ENCODE results near the gene AARSD1.

The AARSD1 gene

DNA sequence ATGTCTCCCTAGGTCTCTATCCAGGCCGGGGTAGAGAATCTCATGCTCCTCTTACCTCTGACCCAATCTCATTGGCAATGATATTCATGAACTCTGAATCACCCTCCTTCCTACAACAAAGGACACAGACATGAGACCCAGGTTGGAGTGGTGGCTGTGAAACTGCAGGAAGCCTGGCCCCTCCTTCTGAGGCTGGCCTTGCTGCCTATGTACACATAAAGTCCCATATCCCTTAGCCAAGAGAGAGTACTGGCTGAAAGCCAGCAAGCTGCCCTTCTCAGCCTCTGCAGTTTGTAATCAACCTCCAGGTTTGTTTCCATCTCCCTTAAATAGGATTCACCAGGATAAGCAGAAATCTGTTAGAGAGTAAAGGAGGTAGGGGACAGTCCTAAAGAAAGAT is 10.6 kb downstream of the AARSD1 start:
- no peak for TF ChIP-seq POLR2AphosphoS5 (IDR thresholded peaks at IDR 0.05; ENCODE audit: low read depth, low read length)
- TF ChIP-seq, protein P1, sequence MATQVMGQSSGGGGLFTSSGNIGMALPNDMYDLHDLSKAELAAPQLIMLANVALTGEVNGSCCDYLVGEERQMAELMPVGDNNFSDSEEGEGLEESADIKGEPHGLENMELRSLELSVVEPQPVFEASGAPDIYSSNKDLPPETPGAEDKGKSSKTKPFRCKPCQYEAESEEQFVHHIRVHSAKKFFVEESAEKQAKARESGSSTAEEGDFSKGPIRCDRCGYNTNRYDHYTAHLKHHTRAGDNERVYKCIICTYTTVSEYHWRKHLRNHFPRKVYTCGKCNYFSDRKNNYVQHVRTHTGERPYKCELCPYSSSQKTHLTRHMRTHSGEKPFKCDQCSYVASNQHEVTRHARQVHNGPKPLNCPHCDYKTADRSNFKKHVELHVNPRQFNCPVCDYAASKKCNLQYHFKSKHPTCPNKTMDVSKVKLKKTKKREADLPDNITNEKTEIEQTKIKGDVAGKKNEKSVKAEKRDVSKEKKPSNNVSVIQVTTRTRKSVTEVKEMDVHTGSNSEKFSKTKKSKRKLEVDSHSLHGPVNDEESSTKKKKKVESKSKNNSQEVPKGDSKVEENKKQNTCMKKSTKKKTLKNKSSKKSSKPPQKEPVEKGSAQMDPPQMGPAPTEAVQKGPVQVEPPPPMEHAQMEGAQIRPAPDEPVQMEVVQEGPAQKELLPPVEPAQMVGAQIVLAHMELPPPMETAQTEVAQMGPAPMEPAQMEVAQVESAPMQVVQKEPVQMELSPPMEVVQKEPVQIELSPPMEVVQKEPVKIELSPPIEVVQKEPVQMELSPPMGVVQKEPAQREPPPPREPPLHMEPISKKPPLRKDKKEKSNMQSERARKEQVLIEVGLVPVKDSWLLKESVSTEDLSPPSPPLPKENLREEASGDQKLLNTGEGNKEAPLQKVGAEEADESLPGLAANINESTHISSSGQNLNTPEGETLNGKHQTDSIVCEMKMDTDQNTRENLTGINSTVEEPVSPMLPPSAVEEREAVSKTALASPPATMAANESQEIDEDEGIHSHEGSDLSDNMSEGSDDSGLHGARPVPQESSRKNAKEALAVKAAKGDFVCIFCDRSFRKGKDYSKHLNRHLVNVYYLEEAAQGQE (IDR thresholded peaks at IDR 0.05; ENCODE audit: insufficient read depth in 1 of 2, low read depth in 2 of 2, low read length in 2 of 2) = no peak
- no peak for TF ChIP-seq FOXP2 (optimal IDR thresholded peaks at IDR 0.05; ENCODE audit: borderline replicate concordance, extremely low read depth, extremely low read length, insufficient read depth)
- no peak for TF ChIP-seq TAF1 (IDR thresholded peaks at IDR 0.05; ENCODE audit: borderline replicate concordance, insufficient read depth, low read length)
- no peak for TF ChIP-seq SIN3A (IDR thresholded peaks at IDR 0.05; ENCODE audit: borderline replicate concordance, insufficient read depth, low read length)

DNA sequence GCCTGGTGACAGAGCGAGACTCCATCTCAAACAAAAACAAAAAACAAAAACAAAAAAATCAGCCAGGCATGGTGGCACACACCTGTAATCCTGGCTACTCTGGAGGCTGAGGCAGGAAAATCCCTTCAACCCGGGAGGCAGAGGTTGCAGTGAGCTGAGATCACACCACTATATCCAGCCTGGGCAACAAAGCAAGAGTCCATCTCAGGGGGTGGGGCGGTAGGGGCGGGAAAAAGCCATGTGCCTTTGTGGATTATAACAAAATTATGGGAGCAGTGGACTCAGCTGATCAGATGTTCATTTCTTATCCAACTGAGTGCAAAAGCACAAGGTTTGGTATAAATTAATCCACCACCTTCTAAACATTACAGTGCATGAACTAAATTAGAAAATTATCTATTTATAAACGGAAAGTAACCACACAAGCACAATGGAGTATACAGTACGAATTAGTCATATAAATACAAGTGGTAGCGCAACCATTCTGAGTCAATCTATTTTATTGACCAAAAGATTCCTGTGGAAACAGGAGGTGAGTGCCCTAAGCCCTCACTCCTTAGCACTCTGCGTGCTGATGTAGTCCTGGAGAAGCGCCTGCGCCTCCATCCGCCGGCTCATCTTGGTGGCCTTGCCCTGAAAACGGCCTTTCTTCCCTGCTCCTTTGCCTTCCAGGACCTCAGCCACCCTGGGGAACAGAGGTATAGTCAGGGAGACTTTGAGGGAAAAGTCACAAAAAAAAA is 14.0 kb downstream of the AARSD1 start:
- no peak for TF ChIP-seq SIN3A (IDR thresholded peaks at IDR 0.05; ENCODE audit: borderline replicate concordance, insufficient read depth, low read length)
- TF ChIP-seq POLR2AphosphoS5 (IDR thresholded peaks at IDR 0.05; ENCODE audit: low read depth, low read length) = no peak
- TF ChIP-seq TAF1 (IDR thresholded peaks at IDR 0.05; ENCODE audit: borderline replicate concordance, insufficient read depth, low read length) = no peak
- no peak for TF ChIP-seq FOXP2 (optimal IDR thresholded peaks at IDR 0.05; ENCODE audit: borderline replicate concordance, extremely low read depth, extremely low read length, insufficient read depth)
- TF ChIP-seq, protein P1 (IDR thresholded peaks at IDR 0.05; ENCODE audit: insufficient read depth in 1 of 2, low read depth in 2 of 2, low read length in 2 of 2) = no peak

DNA sequence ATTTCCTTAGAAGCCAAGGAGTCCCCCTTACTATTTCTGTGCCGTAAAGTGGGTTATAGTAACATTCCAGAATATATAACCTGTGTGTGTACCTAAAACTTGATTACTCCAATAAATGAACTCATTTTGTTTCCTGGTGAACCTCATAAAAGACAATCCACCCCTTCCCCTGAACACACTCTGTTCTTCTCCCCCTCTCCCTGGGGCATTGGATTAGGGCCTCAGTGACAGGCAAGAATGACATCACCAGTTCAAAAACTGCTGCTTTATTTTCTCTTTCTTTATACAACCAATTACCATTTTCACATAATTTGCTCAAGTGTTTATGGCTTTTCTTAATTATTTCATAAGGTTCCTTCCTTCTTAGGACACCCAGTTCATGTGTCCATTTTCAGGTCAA is 17.4 kb downstream of the AARSD1 start:
- TF ChIP-seq FOXP2 (optimal IDR thresholded peaks at IDR 0.05; ENCODE audit: borderline replicate concordance, extremely low read depth, extremely low read length, insufficient read depth) = no peak
- no peak for TF ChIP-seq POLR2AphosphoS5 (IDR thresholded peaks at IDR 0.05; ENCODE audit: low read depth, low read length)
- TF ChIP-seq SIN3A (IDR thresholded peaks at IDR 0.05; ENCODE audit: borderline replicate concordance, insufficient read depth, low read length) = no peak
- TF ChIP-seq TAF1 (IDR thresholded peaks at IDR 0.05; ENCODE audit: borderline replicate concordance, insufficient read depth, low read length) = no peak
- TF ChIP-seq, protein P1 (IDR thresholded peaks at IDR 0.05; ENCODE audit: insufficient read depth in 1 of 2, low read depth in 2 of 2, low read length in 2 of 2) = no peak

DNA sequence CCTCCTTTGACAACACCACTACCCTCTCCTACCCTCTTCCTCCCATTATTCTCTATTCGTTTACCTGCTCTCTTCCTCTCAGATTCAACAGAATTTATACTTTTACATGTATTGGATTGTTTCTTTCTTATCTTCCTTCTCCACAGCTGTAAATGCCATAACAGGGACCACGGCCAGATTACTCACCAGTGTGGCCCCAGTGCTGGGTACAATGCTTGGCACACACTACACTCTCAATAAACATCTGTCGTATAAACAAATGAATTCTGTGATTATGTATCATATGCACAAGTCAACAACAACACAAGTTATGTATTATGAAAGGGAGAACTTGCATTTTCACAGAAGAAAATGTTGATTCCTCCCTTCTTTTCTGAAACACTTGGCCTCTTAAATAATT is 20.0 kb downstream of the AARSD1 start:
- TF ChIP-seq, protein P1 (IDR thresholded peaks at IDR 0.05; ENCODE audit: insufficient read depth in 1 of 2, low read depth in 2 of 2, low read length in 2 of 2) = no peak
- TF ChIP-seq POLR2AphosphoS5 (IDR thresholded peaks at IDR 0.05; ENCODE audit: low read depth, low read length) (no peak), SIN3A (IDR thresholded peaks at IDR 0.05; ENCODE audit: borderline replicate concordance, insufficient read depth, low read length) (no peak), TAF1 (IDR thresholded peaks at IDR 0.05; ENCODE audit: borderline replicate concordance, insufficient read depth, low read length) (no peak), FOXP2 (optimal IDR thresholded peaks at IDR 0.05; ENCODE audit: borderline replicate concordance, extremely low read depth, extremely low read length, insufficient read depth) (no peak)
